ENCODE data around the gene NYNRIN. TPM values are rescaled to one million over a fixed set of nuclear protein-coding genes. Genes with fewer than 3 reads are reported as not detected.
A peak's percentile ranks its signal among the peaks of the same experiment; 100 is the strongest.

The NYNRIN gene
- total RNA-seq, 2 experiments from 2014 or later: 0.05 to 0.50 TPM

- H3K4me3 Mint-ChIP-seq: no peak overlapping the region
- H3K4me1 Mint-ChIP-seq: peaks cover 3% of the 10 kb centered on the region
- H3K36me3 Mint-ChIP-seq: no peaks in the 10 kb centered on the region
- no peak overlapping the region for H3K27ac Mint-ChIP-seq
- CTCF ChIA-PET: interaction anchor here (0.6 to 2.6 kb wide), 4 partner anchors 34 to 159 kb away, joined by 3 to 9 read pairs (median 3); no protein-coding TSS in a partner anchor
- ATAC-seq: no peak
- no peak for DNase-seq
- H3K9me3 Mint-ChIP-seq (ENCODE audit: low read depth): no peaks in the 10 kb centered on the region
- H3K27me3 Mint-ChIP-seq: peaks cover 49% of the 10 kb centered on the region
These were observed 3.3 kb downstream of the NYNRIN start for GRCh38 chr14:24401810-24402702.

GRCh38 chr14:24403294-24403998, 4.6 kb downstream of the NYNRIN start:
- DNase-seq (no peak), ATAC-seq (no peak)
- Mint-ChIP-seq H3K27ac (no peak overlapping the region), H3K4me1 (peaks cover 3% of the 10 kb centered on the region), H3K27me3 (peaks cover 44% of the 10 kb centered on the region), H3K9me3 (ENCODE audit: low read depth) (no peaks in the 10 kb centered on the region), H3K36me3 (no peaks in the 10 kb centered on the region), H3K4me3 (no peak overlapping the region)
- CTCF ChIA-PET: interaction anchor here (1.4 to 2.6 kb wide), 2 partner anchors 28 to 70 kb away, joined by 4 to 9 read pairs; no protein-coding TSS in a partner anchor

- no peaks in the 10 kb centered on the region for H3K9me3 Mint-ChIP-seq (ENCODE audit: low read depth)
These were observed 6.0 kb downstream of the NYNRIN start for GRCh38 chr14:24404814-24405213.

GRCh38 chr14:24406416-24406815, 7.6 kb downstream of the NYNRIN start:
- no peak for DNase-seq
- no peak for ATAC-seq
- H3K36me3 Mint-ChIP-seq: no peaks in the 10 kb centered on the region
- CTCF ChIA-PET: interaction anchor here (1.1 to 1.6 kb wide), 3 partner anchors 25 to 98 kb away, joined by 4 to 6 read pairs (median 4); partner anchors contain the start of gene CIDEB
- H3K27ac Mint-ChIP-seq: no peak overlapping the region
- peaks cover 33% of the 10 kb centered on the region for H3K27me3 Mint-ChIP-seq
- no peaks in the 10 kb centered on the region for H3K9me3 Mint-ChIP-seq (ENCODE audit: low read depth)
- no peak overlapping the region for H3K4me3 Mint-ChIP-seq
- H3K4me1 Mint-ChIP-seq: no peaks in the 10 kb centered on the region

More at GRCh38 chr14:24404814-24405213, 6.0 kb downstream of the NYNRIN start:
- H3K36me3 Mint-ChIP-seq: no peaks in the 10 kb centered on the region
- no peak for DNase-seq
- H3K27me3 Mint-ChIP-seq: peaks cover 38% of the 10 kb centered on the region
- no peak overlapping the region for H3K4me3 Mint-ChIP-seq
- H3K27ac Mint-ChIP-seq: no peak overlapping the region
- ATAC-seq: no peak
- H3K4me1 Mint-ChIP-seq: no peaks in the 10 kb centered on the region
- CTCF ChIA-PET: interaction anchor here (0.6 to 2.6 kb wide), 2 partner anchors 71 to 468 kb away, joined by 3 to 9 read pairs; no protein-coding TSS in a partner anchor

- Mint-ChIP-seq H3K36me3 (no peaks in the 10 kb centered on the region), H3K9me3 (ENCODE audit: low read depth) (no peaks in the 10 kb centered on the region), H3K27ac (no peak overlapping the region), H3K4me3 (no peak overlapping the region), H3K27me3 (peaks cover 27% of the 10 kb centered on the region), H3K4me1 (no peaks in the 10 kb centered on the region)
- CTCF ChIA-PET: interaction anchor here (1.1 to 5.0 kb wide), 2 partner anchors 24 to 74 kb away, joined by 4 to 17 read pairs; no protein-coding TSS in a partner anchor
- no peak for DNase-seq
- ATAC-seq: no peak
These were observed 9.0 kb downstream of the NYNRIN start for GRCh38 chr14:24407608-24408325.

GRCh38 chr14:24408764-24409163, 10.0 kb downstream of the NYNRIN start:
- no peaks in the 10 kb centered on the region for H3K9me3 Mint-ChIP-seq (ENCODE audit: low read depth)
- no peaks in the 10 kb centered on the region for H3K36me3 Mint-ChIP-seq
- ATAC-seq (no peak), DNase-seq (no peak)
- H3K27me3 Mint-ChIP-seq: peaks cover 17% of the 10 kb centered on the region
- CTCF ChIA-PET: interaction anchor here (1.2 to 5.0 kb wide), 4 partner anchors 14 to 50 kb away, joined by 3 to 17 read pairs (median 6); no protein-coding TSS in a partner anchor
- no peak overlapping the region for H3K27ac Mint-ChIP-seq
- H3K4me1 Mint-ChIP-seq: no peaks in the 10 kb centered on the region
- no peak overlapping the region for H3K4me3 Mint-ChIP-seq

GRCh38 chr14:24409192-24409591, 10.4 kb downstream of the NYNRIN start:
- Mint-ChIP-seq H3K4me1 (no peaks in the 10 kb centered on the region), H3K9me3 (ENCODE audit: low read depth) (no peaks in the 10 kb centered on the region), H3K4me3 (no peak overlapping the region), H3K27ac (no peak overlapping the region), H3K36me3 (no peaks in the 10 kb centered on the region), H3K27me3 (peaks cover 12% of the 10 kb centered on the region)
- ATAC-seq (no peak), DNase-seq (no peak)
- CTCF ChIA-PET: interaction anchor here (1.2 to 5.0 kb wide), 4 partner anchors 13 to 51 kb away, joined by 3 to 17 read pairs (median 6); no protein-coding TSS in a partner anchor

GRCh38 chr14:24409956-24410355, 11.2 kb downstream of the NYNRIN start:
- Mint-ChIP-seq H3K27ac (no peak overlapping the region), H3K36me3 (no peaks in the 10 kb centered on the region), H3K4me1 (no peaks in the 10 kb centered on the region), H3K27me3 (peaks cover 5% of the 10 kb centered on the region), H3K9me3 (ENCODE audit: low read depth) (no peaks in the 10 kb centered on the region), H3K4me3 (no peak overlapping the region)
- DNase-seq: no peak
- no peak for ATAC-seq
- CTCF ChIA-PET: interaction anchor here (1.8 to 5.0 kb wide), 3 partner anchors 13 to 27 kb away, joined by 5 to 17 read pairs (median 6); no protein-coding TSS in a partner anchor

- ATAC-seq (peak; percentile 73), DNase-seq (no peak)
- Mint-ChIP-seq H3K4me1 (no peaks in the 10 kb centered on the region), H3K27ac (no peak overlapping the region), H3K9me3 (ENCODE audit: low read depth) (no peaks in the 10 kb centered on the region), H3K4me3 (no peak overlapping the region), H3K27me3 (no peaks in the 10 kb centered on the region), H3K36me3 (no peaks in the 10 kb centered on the region)
- CTCF ChIA-PET: interaction anchor here (1.5 to 5.0 kb wide), 3 partner anchors 14 to 87 kb away, joined by 4 to 17 read pairs (median 5); no protein-coding TSS in a partner anchor
These were observed 12.9 kb downstream of the NYNRIN start for GRCh38 chr14:24411443-24412389.

GRCh38 chr14:24414077-24414476, 15.3 kb downstream of the NYNRIN start:
- CTCF ChIA-PET: interaction anchor here (0.8 to 2.2 kb wide), 3 partner anchors 12 to 106 kb away, joined by 3 to 5 read pairs (median 4); partner anchors contain the start of gene CIDEB
- H3K27me3 Mint-ChIP-seq: peaks cover 3% of the 10 kb centered on the region
- DNase-seq (no peak), ATAC-seq (no peak)
- H3K27ac Mint-ChIP-seq: no peak overlapping the region
- no peaks in the 10 kb centered on the region for H3K36me3 Mint-ChIP-seq
- H3K9me3 Mint-ChIP-seq (ENCODE audit: low read depth): no peaks in the 10 kb centered on the region
- no peak overlapping the region for H3K4me3 Mint-ChIP-seq
- H3K4me1 Mint-ChIP-seq: no peaks in the 10 kb centered on the region

- Mint-ChIP-seq H3K4me3 (no peak overlapping the region), H3K9me3 (ENCODE audit: low read depth) (no peaks in the 10 kb centered on the region), H3K27ac (no peak overlapping the region), H3K36me3 (no peaks in the 10 kb centered on the region), H3K27me3 (peaks cover 5% of the 10 kb centered on the region), H3K4me1 (no peaks in the 10 kb centered on the region)
- ATAC-seq (no peak), DNase-seq (no peak)
- CTCF ChIA-PET: interaction anchor here (1.4 to 1.5 kb wide), 2 partner anchors 17 to 107 kb away, joined by 3 to 4 read pairs; partner anchors contain the start of gene CIDEB
These were observed 16.1 kb downstream of the NYNRIN start for GRCh38 chr14:24414732-24415420.
